Stimulated activated CD8-positive, alpha-beta memory T cell treated with anti-CD3 and anti-CD28 coated beads, Interleukin-12 subunit alpha, Interleukin-12 subunit beta, amount 100 ng/mL, for 24 hours (primary cell): ENCODE measurements around the gene ATG9B.

ENCODE experiments used
- DNase-seq: peaks from one replicate; pipeline ENCODE4 v3.0.0-alpha.2; 2020; ENCODE audit errors: extremely low read depth

Gene ATG9B

DNA sequence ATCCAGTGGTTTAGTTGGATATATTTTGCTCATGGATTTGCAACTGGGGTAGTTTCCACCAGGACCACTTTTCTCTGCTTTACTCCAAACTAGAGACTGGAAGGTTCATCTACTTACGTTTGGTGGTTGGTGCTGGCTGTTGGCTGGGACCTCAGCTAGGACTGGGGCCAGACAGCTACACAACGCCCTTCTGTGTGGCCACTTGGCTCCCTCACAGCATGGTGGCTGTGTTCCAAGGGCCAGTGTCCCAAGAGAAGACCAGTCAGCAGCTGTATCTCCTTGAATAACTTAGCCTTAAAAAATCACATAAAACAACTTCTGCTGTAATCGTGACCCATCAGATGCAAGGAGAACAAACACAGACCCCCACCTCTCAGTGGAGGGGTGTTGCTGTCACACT is 41.9 kb downstream of the ATG9B start:
- no peak for DNase-seq

DNA sequence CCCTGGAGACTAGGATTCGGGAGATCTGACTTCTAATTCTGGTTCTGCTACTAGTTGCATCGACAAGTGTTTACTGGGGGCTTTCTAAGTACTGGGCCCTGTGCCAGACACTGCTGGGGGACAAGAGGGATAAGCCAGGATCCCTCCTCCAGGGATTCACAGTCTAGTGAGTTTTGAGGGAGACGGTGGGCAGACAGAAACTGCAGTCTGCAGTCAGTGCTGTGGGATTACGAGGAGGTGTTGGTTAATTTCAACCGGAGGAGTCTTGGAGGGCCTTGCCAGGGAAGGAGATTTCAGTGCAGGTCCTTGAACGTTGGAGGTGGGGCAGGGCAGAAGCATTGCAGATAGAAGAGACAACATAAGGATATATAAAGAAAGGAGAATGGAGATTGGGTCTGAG is 42.6 kb downstream of the ATG9B start:
- no peak for DNase-seq

DNA sequence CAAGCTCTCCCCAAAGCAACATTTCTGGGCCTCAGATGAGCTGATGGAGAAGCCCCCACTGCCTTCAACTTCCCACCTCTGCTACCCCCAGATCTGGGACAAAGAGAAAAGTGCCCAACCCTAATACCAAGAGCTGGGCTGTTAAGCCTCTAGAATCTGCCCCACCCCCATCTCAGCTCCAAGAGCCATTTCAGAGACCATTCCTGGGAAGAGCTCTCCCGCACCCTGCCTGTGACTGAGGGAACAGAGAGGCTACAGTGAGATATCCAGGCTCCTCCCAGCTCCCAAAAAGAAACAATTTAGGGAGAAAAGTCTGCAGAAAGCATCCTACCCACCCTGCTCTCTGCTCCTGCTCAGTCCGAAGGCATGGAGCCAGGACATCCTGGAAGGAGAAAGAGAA is 43.6 kb downstream of the ATG9B start:
- DNase-seq: no peak

DNA sequence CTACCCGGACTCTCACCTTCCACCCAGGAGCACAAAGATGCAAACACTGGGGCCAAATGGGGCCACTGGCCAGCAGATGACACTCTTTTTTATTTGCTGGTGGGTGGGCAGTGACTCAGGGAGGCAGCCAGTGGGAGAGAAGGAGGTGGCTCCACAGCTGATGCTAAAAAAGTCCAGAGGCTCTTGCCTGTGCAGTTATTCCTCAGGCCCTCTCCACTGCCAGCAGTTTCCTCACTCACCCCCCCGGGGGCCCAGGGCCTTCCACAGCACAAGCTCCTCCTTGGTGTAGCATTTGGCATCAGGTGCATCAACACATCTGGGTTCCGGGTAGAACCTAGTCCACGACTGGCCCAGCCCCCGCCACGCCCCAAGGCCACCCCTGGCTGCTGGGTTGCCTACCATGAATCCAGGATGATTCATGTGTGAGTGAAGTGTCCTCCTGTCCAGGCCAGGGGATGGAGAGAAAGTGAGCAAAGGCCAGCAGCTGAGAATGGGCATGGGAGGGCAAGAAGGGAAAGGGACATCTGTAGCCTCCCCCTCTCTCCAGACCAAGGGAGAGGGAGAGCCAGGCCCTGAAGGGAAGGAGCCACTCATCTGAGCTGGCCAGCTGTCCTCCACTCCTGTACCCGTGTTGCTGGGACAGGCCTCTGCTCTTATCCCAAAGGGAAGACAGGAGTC is 44.4 kb downstream of the ATG9B start:
- no peak for DNase-seq

DNA sequence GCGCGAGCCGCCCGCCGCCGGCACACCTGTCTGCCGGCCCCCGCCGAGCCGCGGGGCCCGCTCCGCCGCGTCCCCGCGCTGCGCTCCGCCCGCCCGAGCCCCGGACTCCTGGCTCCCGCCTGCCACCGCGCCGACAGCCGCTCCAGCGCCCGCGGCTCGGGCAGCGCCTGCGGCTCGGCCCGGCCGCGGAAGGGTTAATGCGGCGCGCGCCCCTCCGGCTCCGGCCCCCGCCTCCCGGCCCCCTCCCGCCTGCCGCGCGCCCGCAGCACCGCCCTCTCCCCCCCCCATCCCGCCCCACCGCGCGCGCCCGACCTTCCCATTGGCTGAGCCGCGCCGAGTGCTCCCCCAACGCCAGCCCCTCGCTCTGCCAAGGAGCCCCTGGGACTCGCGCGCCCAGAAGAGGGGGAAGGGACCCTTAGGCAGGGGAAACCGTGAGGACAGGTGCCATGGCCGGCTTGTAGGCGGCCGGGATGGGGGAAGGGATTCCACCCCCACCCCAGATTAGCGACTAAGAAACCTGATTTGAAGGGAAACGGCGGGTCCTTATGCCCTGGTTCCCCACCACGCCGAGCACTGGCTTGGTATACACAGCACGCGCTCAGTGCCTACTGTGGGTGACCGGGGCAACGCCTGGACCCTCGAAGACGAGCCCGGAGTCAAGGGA is 46.0 kb downstream of the ATG9B start, which contains the start of gene KCNH2:
TSS of gene KCNH2 (minus strand) at position 196 of the 664 bp plus-strand sequence. CDS start 408 bp downstream, outside the sequence.
- no peak for DNase-seq

DNA sequence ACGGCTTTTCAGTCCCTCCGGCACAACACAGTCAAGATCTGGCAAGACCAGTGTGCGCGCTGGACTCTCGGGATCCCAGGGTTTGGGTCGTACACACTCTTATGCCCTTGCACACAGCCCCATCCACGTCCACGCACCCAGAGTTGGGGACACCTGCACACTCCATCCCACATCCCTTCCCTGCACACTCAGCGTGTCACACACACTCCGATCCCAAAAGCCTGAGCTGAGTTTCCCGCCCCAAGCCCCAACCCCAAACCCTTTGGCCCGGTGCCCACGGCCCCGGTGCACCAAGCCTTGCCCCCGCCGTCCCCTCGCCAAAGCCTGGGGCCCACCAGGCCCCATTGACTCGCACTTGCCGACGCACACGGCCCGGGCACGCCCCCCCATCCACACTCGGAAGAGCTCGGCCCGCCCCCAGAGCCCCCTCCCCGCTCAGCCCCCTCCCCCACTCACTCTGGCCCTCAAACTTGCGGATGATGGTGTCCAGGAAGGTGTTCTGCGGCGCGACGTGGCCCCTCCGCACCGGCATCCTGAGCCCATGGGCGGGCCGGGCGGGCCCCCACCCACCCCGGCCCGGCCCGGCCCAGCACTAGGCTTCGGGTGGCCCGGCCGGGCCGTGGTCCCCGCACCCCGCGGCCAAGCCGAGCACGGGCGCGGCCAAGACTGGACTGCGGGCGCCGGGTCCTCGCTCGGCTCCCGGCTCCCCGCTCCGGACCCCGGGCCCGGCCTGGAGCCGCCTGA is 46.7 kb downstream of the ATG9B start:
- no peak for DNase-seq

DNA sequence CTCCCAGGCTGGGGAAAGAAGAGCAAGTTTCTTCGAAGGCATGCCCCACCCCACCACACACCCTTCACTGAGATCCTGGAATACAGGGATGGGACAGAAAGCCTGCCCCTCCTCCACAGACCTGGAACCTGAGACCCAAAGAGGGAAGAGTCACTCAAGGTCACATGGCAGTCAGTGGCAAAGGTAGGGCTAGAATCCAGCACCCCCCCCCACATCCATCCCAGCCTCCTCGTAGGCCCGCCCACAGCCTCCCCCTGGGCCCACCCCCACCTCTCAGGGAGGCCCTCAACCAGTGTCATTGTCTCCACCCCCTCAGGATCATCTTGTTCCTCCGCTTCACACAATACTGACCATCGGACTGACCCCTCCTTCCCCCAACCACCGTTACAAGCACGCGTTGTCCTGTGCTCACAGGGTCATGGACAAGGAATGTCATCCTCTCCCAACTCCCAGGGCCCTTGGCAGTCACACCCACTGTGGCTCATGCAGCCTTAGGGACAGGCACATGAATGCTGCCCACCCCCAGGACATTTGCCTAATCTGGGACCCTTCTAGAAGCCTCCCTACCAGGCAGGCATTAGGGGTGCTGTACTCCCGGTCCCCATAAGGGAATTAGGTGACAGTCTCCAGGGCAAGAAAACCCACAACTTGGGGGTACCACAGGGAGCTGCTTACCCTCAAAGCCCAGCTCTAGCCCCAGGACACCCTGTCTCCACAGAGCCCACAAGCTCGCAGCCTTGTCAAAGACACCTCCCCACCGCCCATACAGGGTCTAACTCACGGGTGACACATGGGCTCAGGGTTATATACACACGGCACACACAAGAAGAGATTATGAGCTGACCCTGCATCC is 47.5 kb downstream of the ATG9B start:
- no peak for DNase-seq

DNA sequence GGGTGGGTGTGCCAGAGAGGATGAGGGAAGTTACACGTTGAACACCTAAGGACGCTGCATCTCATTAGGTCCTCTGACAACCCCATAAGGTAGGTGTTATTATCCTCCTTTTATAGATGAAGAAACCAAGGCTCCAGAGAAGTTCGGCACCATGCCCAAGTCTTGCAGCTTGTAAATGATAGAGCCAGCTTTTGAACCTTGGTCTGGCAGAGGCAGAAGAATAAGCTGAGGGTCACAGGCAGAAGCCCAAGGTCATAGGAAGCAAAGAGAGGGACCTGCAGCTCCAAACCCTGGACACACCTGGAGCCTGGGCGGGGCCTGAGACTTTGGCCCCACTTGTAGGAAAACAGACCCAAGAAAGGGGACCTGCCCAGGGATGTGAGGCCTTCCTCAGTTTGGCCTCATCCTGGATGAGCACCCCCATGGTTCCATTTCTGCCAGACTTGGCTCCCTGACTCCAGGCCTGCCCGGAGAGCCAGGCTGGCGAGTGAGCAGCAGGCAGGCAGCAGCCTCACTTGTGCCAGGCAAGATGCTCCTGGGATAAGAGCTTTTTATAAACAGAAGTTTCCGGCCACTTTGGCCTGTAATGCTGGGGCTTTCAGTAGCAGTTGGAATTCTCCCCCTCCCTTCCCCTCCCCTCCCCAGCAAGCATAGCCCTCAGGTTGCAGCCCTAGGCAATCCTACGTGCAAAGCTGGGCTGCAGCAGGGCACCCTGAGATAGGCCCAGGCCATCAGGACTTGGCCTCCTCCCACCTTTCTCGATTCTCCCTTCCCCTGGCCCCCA is 48.6 kb downstream of the ATG9B start:
- DNase-seq: no peak

DNA sequence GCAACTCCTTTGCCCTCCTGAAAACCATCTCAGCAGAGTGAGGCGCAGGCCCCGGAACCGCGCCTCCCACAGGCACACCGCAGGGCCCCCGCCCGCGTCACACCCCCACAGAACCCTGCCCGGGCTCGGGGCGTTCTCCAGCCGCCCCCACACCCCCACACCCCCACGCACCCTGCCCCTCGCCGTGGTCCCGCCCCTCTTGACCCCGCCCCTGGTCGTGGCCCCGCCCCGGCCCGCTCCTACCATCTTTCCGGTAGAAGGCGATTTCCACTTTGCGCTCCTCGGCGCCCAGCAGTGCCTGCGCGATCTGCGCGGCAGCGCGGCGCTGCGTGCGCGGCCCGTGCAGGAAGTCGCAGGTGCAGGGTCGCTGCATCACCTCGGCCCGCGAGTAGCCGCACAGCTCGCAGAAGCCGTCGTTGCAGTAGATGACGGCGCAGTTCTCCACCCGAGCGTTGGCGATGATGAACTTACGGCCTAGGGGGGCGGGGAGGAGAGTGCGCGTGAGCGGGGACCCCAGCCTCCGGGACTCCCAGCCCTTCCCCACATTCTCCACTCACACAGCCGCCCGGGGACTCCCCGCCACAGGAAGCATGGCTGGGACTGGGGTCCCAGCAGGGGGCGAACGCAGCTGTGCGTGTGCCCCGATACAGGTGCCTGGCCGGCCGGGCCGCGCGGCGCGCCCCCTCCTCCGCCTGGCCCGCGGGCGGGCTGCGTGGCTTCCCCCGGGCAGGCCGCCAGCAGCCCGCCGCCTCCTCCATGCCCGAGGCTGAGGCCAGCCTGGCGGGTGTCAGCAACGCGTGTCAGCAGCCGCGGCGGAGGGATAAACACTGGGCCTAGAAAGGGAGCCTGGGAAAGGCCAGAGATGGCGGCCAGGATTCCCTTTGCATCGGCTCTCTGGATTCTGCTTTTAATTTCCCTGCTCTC is 49.6 kb downstream of the ATG9B start:
- no peak for DNase-seq

DNA sequence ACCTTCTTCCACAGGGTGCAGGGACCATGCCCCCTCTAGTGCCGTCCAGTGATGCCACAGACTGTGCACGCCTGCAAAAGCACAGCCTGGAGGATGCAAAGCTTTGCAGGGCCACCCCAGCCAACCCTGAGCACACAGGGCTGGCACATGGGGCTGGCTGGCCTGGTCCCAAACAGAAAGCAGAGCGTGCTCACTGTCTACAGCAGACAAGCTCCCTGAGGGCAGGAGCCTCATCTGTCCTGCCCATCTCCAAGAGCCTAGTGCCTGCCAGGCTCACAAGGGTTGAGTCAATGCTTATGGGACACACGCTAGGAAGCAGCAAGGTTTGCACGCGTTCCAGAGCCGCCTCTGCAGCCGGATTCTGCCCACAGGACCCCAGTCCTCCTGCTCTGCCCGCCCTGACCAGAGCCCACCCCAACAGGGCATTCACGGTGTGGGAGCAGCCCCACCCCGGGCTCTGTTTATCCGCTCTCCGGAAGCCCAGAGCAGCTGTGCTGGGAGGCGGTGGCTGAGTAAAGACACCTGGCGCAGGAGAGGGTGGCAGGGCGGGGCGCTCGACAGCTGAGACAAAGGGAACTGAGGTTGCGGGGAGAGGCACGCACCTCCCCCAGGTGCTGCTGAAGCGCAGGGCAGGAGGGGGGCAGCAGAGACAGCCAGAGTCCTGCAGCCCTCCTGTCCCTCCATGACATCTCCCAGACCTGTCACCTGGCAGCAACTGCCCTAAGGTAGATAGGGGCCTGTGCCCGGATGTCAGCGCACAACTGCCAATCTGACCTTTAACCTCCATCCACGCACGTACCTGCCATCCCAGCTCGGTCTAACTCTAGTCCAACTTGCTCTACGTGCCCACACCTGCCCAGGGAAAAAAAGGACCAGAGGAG is 50.5 kb downstream of the ATG9B start:
- no peak for DNase-seq

DNA sequence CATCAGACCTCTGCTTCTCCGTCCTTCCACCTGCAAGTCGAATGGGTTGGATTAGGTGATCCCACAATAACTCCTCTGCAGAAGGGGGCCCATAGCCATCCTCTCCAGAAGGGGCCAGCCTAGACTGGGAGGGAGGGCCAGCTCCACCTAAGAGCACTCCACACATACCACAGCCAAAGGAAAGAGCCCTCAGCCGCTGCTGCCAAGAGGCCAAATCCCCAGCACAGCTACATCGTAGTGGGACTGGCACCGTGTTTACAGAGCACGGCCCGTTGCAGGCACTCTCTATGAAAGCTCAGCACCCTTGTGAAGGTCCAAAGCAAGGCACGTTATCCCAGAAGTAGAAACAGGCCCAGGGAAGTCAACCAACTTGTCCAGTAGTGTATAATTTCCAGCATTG is 51.6 kb downstream of the ATG9B start:
- no peak for DNase-seq

DNA sequence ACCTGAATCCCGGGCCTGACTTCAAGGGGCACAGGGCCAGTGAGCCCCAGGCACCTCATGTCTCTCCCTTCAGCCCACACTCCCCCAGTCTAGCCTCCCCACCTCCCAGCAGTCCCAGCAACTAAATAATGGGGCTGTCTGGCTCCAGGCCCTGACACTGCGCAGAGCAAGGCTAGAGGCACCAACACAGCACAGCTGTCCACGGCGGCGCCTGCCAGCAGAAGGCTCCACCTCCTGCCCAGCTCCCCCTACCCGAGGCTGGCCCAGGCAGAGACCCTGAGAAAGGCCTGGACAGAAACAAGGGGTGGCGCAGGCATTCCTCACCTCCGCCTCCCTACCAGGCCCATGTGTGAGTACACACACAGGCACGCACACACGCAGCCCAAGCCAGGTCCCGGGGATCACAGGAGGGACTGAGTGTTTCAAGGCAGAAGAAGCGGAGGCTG is 52.2 kb downstream of the ATG9B start:
- no peak for DNase-seq

DNA sequence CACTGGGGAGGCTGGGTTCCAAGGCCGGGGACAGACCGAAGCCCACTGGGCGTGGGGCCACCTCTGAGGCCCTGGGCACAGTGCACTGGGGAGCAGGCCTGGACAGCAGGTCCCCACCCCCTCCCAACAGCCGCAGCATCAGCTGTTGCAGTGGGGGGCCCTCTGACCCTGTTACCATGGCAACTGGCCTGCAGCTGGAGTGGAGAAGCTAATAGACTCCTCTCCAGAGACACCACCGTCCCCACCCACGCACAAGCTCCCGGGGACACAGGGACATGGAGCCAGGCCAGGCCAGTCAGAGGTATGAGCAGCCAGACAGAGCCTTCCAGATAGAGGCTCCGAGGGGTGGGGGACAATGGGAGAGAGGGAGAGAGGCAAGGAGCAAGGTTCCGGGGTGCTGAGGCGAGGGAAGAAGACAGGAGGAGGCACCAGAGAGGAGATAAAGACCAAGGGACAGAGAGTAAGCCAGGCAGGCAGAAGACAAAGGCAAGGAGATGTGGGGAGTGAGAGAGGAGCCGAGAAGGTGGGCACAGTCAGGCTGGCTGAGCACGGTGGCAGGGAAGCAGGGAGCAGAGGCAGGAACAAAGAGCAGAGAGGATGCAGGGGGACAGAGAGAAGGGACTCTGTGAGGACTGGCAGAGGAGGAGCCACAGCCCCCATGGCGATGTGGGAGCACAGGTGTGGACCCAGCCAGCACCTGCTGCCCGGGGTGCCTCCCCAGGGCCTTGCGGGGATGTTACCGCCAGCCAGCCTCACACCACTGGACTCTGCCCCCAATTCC is 52.9 kb downstream of the ATG9B start:
- DNase-seq: no peak

DNA sequence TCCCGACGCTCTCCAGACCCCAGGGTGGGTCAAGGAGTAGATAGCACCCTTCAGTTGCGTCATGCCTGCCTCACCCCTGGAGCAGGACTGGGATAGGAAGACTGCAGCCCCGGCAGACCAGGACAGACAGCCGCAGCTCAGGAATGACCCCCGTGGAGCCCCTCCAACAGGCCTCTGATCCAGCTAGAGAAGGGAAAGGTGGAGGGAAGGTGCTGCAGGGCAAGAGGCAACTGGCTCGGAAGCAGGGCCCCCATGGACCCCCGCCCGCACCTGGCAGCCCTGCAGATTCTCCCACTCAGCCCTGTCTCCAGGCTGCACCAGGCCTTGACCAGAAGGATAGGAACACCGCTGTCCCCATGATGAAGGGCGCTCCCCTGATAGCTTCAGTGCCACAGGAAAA is 53.9 kb downstream of the ATG9B start:
- no peak for DNase-seq

DNA sequence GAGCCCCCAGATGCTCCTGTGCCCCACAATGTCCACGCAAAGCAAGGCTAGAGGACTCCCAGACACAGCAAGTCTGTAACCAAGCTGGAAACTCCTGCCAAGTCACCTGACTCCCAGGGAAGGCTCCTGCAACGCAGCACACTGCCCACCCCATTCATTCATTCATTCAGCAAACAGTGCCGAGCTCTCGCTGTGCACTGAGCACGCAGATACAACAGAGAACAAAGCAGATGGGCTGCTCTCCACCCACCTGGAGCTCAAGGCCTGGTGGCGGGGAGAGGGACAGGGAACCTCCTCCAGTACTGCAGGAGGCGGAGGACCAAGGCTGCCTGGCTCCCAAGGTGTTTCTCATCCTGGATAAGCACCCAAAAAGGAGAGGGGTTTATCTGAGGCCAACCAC is 54.8 kb downstream of the ATG9B start:
- DNase-seq: no peak

DNA sequence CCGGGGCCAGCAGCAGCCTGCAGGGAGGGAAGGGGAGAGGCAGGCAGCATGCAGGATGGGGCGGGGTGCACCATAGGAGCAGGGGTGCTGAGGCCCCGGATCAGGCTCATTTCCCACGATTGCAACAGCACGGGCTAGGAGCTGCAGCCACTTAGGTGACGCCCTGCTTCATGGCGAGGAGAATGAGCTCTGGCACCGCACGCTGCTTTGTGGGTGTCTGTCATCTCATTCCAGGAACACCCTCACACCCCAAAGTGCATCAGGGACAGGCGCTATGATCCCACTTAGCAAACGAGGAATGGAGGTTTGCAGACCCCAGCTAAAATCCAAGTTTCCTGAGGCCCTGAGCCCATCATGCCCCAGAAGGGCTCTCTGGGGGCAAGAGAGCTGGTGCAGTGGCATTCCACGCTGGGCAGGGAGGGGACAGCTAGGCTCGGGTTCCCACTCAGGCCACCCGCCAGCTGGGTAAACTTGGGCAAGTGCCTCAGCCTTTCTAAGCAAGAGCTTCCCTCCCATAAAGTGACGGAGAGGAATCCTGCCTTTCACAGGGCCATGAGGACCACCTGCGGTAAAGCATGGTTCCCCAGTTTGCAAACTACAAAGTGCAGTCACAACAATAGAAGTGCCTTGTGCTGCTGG is 55.4 kb downstream of the ATG9B start:
- DNase-seq: no peak

DNA sequence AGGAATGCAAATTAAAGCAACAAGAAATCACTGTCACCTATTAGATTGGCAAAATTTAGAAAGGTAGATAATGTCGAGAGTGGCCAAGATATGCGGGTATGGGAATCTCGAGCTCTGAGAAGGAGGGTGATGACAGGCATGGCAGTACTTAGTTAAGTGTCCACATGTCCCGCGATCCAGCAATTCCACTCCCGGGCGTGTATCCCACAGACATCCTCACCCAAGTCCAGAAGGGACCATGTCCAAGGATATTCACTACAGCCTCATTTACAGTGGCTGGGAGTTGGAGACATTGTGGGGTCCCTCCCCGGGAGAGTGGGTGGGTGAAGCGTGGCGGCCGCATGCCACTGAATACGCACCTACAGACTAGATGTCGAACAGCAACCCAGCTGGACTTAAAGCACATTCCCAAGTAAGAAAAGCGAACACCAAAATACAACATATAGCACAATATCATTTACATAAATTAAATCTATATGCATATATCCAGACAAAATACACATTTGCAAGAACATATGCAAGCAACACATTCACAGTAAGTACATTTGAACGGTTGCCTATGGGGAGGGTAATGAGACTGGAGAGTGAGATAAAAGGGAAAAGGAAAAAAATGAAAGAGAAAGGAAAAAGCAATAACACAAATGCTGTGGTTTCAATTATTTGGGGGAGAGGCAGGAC is 56.1 kb downstream of the ATG9B start:
- no peak for DNase-seq
